ENCODE results near the gene LURAP1L.

Gene LURAP1L

GRCh38 chr9:12826924-12827565 is 52.2 kb downstream of the LURAP1L start:
- Histone ChIP-seq H3K36me3 (ENCODE audit: insufficient read depth, low read length) (no peaks in the 10 kb centered on the region), H3K4me3 (ENCODE audit: low read length) (no peak overlapping the region), H3K9me3 (ENCODE audit: low read length) (no peaks in the 10 kb centered on the region), H3K27me3 (ENCODE audit: insufficient read depth, low read length) (no peaks in the 10 kb centered on the region), H3K4me1 (ENCODE audit: insufficient read depth, low read length) (no peaks in the 10 kb centered on the region), H2AFZ (ENCODE audit: low read depth, low read length) (no peak overlapping the region)

DNA sequence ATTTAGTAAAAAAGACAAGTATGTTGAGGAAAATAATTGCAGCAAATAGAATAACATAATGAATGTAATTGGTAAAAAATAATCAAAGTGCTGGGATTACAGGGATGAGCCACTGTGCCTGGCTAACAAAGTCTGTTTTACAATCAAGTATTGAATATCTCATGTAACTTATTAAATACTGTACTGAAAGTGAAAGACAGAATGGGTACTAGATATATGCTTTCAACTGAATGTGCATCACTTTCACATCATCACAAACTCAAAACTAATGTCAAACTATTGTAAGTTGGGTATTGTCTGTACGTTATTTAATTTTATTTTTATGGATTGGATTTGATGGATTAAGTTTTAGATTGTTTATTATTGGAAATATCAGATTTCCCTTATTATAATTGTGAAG is 58.9 kb downstream of the LURAP1L start:
- Histone ChIP-seq H3K9me3 (ENCODE audit: low read length) (no peaks in the 10 kb centered on the region), H3K27me3 (ENCODE audit: insufficient read depth, low read length) (no peaks in the 10 kb centered on the region), H3K4me3 (ENCODE audit: low read length) (no peak overlapping the region), H3K36me3 (ENCODE audit: insufficient read depth, low read length) (no peaks in the 10 kb centered on the region), H3K4me1 (ENCODE audit: insufficient read depth, low read length) (no peaks in the 10 kb centered on the region), H2AFZ (ENCODE audit: low read depth, low read length) (no peak overlapping the region)

- Histone ChIP-seq H3K4me3 (ENCODE audit: low read length) (no peak overlapping the region), H2AFZ (ENCODE audit: low read depth, low read length) (no peak overlapping the region), H3K27me3 (ENCODE audit: insufficient read depth, low read length) (no peaks in the 10 kb centered on the region), H3K4me1 (ENCODE audit: insufficient read depth, low read length) (no peaks in the 10 kb centered on the region), H3K36me3 (ENCODE audit: insufficient read depth, low read length) (no peaks in the 10 kb centered on the region), H3K9me3 (ENCODE audit: low read length) (no peaks in the 10 kb centered on the region)
Observed at GRCh38 chr9:12838546-12838945, 63.7 kb downstream of the LURAP1L start.

DNA sequence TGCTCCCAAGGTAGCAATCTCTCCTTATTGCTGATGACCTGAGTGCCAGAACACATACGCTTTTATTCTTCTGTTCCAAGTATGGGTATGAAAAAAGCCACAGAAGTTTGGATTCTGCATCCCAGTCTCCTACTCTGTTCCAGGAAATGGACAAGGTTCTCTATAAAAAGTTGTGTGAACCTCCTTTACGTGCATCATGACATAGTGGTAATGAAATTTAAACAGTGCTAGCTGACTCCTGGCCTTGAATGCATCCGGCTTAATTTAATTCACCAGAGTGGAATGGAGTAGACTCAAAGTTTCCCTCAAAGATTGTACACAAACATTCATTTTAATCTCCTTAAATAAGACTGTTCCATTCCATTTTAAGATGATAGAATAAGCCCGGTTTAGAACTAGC is 68.9 kb downstream of the LURAP1L start:
- H3K4me3 ChIP-seq (ENCODE audit: low read length) = no peak overlapping the region

DNA sequence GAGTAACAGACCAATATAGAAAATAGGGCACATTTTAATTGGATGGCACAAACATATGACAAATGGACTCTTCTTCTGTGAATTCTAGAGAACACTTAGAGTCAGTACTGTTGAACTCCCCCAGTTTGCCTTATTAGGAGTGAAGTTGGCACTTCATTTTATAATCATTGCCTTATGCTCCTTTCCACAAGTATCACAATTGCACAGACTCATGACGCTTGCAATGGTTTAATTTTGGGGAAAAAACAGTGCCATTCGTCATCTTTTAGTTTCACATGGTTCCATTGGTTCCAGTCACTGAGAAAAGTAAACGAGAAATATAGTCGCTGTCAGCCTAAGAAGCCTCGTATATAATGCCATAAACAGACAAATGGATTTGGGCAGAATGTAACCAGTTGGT is 71.2 kb downstream of the LURAP1L start:
- Histone ChIP-seq H3K4me3 (ENCODE audit: low read length) (no peak overlapping the region), H3K4me1 (ENCODE audit: insufficient read depth, low read length) (no peaks in the 10 kb centered on the region), H3K27me3 (ENCODE audit: insufficient read depth, low read length) (no peaks in the 10 kb centered on the region), H3K9me3 (ENCODE audit: low read length) (no peaks in the 10 kb centered on the region), H3K36me3 (ENCODE audit: insufficient read depth, low read length) (no peaks in the 10 kb centered on the region), H2AFZ (ENCODE audit: low read depth, low read length) (no peak overlapping the region)

More for the DNA sequence above, 68.9 kb downstream of the LURAP1L start:
- Histone ChIP-seq H3K9me3 (ENCODE audit: low read length) (no peaks in the 10 kb centered on the region), H3K36me3 (ENCODE audit: insufficient read depth, low read length) (no peaks in the 10 kb centered on the region), H3K27me3 (ENCODE audit: insufficient read depth, low read length) (no peaks in the 10 kb centered on the region), H3K4me1 (ENCODE audit: insufficient read depth, low read length) (no peaks in the 10 kb centered on the region), H2AFZ (ENCODE audit: low read depth, low read length) (no peak overlapping the region)

DNA sequence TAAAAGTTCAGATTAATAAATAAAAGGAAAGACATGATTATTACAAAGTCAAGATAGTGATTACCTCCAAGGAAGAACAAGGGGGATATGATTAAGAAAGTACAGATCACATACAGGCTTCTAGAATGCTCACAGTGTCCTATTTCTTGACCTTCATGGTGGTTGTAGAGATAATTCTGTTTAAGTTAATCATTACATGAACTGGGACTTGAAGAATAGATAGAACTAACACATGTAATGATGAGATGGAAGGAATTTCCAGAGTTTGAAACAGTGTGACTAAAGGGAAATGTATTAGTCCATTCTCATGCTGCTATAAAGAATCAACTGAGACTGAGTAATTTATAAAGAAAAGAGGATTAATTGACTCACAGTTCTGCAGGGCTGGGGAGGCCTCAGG is 72.7 kb downstream of the LURAP1L start:
- Histone ChIP-seq H3K4me3 (ENCODE audit: low read length) (no peak overlapping the region), H3K4me1 (ENCODE audit: insufficient read depth, low read length) (no peaks in the 10 kb centered on the region), H2AFZ (ENCODE audit: low read depth, low read length) (no peak overlapping the region), H3K27me3 (ENCODE audit: insufficient read depth, low read length) (no peaks in the 10 kb centered on the region), H3K36me3 (ENCODE audit: insufficient read depth, low read length) (no peaks in the 10 kb centered on the region), H3K9me3 (ENCODE audit: low read length) (no peaks in the 10 kb centered on the region)

GRCh38 chr9:12849486-12850003 is 74.7 kb downstream of the LURAP1L start:
- no peak overlapping the region for H2AFZ ChIP-seq (ENCODE audit: low read depth, low read length)

DNA sequence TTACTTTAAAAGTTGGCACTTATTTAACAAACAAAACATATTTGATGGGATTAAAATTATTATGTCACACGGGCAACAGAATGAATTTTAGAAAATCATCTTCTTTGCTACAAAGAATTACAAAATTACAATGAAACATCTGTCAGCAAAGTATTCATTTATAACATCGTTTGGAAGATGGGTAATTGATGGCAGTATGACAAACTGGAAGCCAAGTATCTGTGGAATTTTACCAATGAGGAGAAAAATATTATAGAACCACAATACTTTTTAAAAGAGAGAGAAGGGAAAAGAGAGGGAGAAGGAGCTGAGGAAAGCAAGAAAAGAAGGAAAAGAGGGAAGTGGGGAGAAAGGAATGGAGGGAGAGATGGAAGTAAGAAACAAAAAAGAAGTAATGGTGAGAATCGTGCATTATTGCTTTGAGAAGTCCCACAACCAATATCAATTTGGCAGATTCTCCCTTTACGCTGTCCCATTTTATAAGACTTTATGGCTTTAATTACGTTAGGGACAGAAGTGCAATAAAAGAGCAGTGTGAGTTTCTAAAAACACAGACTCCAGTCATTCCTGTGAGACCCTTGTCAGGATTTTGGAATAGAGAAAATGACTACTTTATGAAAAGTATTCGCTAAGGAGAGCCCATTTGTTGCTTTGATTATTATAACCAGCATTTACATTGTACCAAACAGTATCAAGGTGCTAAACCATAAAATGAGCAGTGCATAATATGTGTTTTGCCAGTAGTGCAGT is 76.7 kb downstream of the LURAP1L start:
- Histone ChIP-seq H3K36me3 (ENCODE audit: insufficient read depth, low read length) (no peaks in the 10 kb centered on the region), H3K9me3 (ENCODE audit: low read length) (no peaks in the 10 kb centered on the region), H3K4me3 (ENCODE audit: low read length) (no peak overlapping the region), H2AFZ (ENCODE audit: low read depth, low read length) (no peak overlapping the region), H3K4me1 (ENCODE audit: insufficient read depth, low read length) (no peaks in the 10 kb centered on the region), H3K27me3 (ENCODE audit: insufficient read depth, low read length) (no peaks in the 10 kb centered on the region)

More at GRCh38 chr9:12849486-12850003, 74.7 kb downstream of the LURAP1L start:
- Histone ChIP-seq H3K4me1 (ENCODE audit: insufficient read depth, low read length) (no peaks in the 10 kb centered on the region), H3K4me3 (ENCODE audit: low read length) (no peak overlapping the region), H3K9me3 (ENCODE audit: low read length) (no peaks in the 10 kb centered on the region), H3K36me3 (ENCODE audit: insufficient read depth, low read length) (no peaks in the 10 kb centered on the region), H3K27me3 (ENCODE audit: insufficient read depth, low read length) (no peaks in the 10 kb centered on the region)

- Histone ChIP-seq H3K36me3 (ENCODE audit: insufficient read depth, low read length) (no peaks in the 10 kb centered on the region), H3K9me3 (ENCODE audit: low read length) (no peaks in the 10 kb centered on the region), H3K4me3 (ENCODE audit: low read length) (no peak overlapping the region), H2AFZ (ENCODE audit: low read depth, low read length) (no peak overlapping the region), H3K4me1 (ENCODE audit: insufficient read depth, low read length) (no peaks in the 10 kb centered on the region), H3K27me3 (ENCODE audit: insufficient read depth, low read length) (no peaks in the 10 kb centered on the region)
Observed at GRCh38 chr9:12853051-12853450, 78.2 kb downstream of the LURAP1L start.

DNA sequence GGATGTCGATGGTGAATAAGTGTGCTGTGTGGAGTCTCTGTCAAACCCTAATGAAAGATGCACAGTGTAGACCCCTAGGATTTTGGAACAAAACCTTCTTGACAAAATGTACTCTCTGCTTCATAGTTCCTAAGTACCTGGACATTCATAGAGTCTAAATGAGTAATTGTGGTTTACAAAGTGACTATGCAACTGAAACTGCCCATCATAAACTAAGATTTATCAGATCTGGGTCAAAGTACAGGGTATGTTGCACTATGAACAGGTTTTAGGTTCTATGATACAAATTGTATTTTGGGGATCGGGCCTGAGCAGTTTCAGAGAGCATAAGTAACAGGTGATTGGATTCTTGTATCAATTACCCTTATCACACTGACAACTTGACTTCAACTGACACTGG is 79.4 kb downstream of the LURAP1L start:
- no peaks in the 10 kb centered on the region for H3K27me3 ChIP-seq (ENCODE audit: insufficient read depth, low read length)

DNA sequence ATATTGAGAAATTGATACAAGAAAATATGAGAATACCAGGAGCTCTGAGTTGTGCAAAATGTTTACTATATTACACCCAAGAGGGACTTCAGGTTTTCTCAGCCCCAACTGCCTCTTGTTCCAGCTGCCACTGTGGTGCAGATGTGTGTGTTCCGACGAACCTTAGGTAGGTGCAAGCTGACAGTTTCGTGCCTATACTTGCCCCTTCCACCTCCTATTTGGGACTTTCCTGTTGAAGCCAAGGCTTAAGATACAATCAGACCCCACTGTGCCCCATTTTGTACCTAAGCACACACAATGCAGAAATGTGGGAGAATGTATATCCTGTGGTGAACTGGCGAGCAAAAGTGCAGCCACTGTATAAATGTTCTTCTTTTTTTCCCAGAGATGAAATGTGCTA is 80.2 kb downstream of the LURAP1L start:
- H3K9me3 ChIP-seq (ENCODE audit: low read length) = no peaks in the 10 kb centered on the region
- no peaks in the 10 kb centered on the region for H3K36me3 ChIP-seq (ENCODE audit: insufficient read depth, low read length)
- no peak overlapping the region for H3K4me3 ChIP-seq (ENCODE audit: low read length)
- H2AFZ ChIP-seq (ENCODE audit: low read depth, low read length) = no peak overlapping the region
- no peaks in the 10 kb centered on the region for H3K4me1 ChIP-seq (ENCODE audit: insufficient read depth, low read length)
- no peaks in the 10 kb centered on the region for H3K27me3 ChIP-seq (ENCODE audit: insufficient read depth, low read length)

More for the DNA sequence above, 79.4 kb downstream of the LURAP1L start:
- Histone ChIP-seq H3K4me3 (ENCODE audit: low read length) (no peak overlapping the region), H3K9me3 (ENCODE audit: low read length) (no peaks in the 10 kb centered on the region), H3K4me1 (ENCODE audit: insufficient read depth, low read length) (no peaks in the 10 kb centered on the region), H3K36me3 (ENCODE audit: insufficient read depth, low read length) (no peaks in the 10 kb centered on the region), H2AFZ (ENCODE audit: low read depth, low read length) (no peak overlapping the region)

DNA sequence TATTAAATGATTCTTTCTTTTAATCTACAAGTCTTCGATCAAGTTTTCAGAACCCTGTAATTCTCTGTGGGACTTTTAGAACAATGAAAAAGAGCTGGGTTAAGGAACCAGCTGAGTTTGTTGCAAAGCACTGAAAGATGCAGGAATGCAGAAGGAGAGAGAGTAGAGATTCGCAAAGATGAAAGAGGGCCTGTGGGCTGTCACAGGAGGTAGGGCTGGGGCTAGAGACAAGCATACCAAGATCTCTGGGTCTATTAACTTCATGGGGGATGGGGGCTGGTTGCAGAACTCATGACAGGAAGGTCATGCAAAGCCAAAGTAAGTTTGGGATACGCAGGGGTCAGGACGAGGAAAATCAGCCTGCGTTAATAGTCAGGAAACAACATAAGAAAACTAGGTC is 81.8 kb downstream of the LURAP1L start:
- H3K4me3 ChIP-seq (ENCODE audit: low read length) = no peak overlapping the region
- no peaks in the 10 kb centered on the region for H3K27me3 ChIP-seq (ENCODE audit: insufficient read depth, low read length)
- H2AFZ ChIP-seq (ENCODE audit: low read depth, low read length) = no peak overlapping the region
- no peaks in the 10 kb centered on the region for H3K4me1 ChIP-seq (ENCODE audit: insufficient read depth, low read length)
- no peaks in the 10 kb centered on the region for H3K36me3 ChIP-seq (ENCODE audit: insufficient read depth, low read length)
- no peaks in the 10 kb centered on the region for H3K9me3 ChIP-seq (ENCODE audit: low read length)

DNA sequence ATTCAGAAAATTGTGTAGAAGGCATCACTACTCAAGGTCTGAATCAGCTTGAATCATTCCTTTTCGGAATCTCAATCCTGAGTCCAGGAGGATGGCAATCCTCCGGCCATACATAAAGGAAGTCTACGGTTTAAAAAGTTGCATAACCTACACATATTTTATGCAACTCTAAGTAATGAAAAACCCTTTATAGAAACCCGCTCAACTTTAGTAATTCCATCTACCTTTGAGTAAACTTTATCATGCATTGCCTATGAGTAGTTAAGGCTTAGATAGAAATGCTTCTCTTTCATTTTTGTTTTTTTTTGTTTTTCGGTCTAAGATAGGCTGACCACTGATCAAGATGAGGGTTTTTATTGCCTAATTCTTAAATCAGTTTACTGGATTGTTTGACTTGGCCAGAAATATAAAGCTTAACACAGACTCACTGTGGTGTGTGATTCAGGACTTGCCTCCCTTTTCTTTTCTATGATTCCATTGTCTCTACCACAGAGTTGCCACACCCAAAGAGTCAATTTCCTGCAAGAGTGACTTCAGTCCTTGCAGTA is 85.0 kb downstream of the LURAP1L start:
- no peak overlapping the region for H3K4me3 ChIP-seq (ENCODE audit: low read length)

More for the DNA sequence above, 85.0 kb downstream of the LURAP1L start:
- Histone ChIP-seq H3K4me1 (ENCODE audit: insufficient read depth, low read length) (no peaks in the 10 kb centered on the region), H2AFZ (ENCODE audit: low read depth, low read length) (no peak overlapping the region), H3K9me3 (ENCODE audit: low read length) (no peaks in the 10 kb centered on the region), H3K27me3 (ENCODE audit: insufficient read depth, low read length) (no peaks in the 10 kb centered on the region), H3K36me3 (ENCODE audit: insufficient read depth, low read length) (no peaks in the 10 kb centered on the region)

Measured in neuron (in vitro differentiated cells).